ENCODE results near the gene EMID1. TPM values are rescaled to one million over a fixed set of nuclear protein-coding genes. Genes with fewer than 3 reads are reported as not detected.

EMID1 gene
- total and polyA plus RNA-seq, 2 donors from 2014 or later = 9.6 to 25.5 TPM

DNA sequence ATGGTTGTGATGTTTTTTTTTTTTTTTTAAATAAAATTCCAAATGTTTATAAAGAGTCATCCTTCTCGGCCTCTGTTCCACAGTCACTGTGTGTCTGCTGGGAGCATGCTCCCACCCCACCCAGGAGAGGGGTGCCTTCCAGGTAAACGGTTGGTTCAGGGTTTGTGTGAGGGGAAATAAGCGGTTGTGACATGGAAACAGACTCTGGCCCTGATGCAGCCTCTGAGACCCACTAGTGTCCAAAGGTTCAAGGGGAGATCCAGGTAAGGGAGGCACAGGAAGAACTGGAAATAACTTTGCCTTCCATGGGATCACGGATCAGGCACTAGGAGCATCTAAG, 94.7 kb downstream of the EMID1 start:
- Histone ChIP-seq H3K4me3 (ENCODE audit: low read length in 3 of 3) (no peak overlapping the region), H3K27ac (ENCODE audit: low read depth in 2 of 2, low read length in 2 of 2) (no peak overlapping the region), H3K4me1 (ENCODE audit: control insufficient read depth in 2 of 3, insufficient read depth in 2 of 3, low read depth in 1 of 3, low read length in 3 of 3) (peaks cover 0 to 12% (median 4%) of the 10 kb centered on the region in 3 donors), H3K27me3 (ENCODE audit: control insufficient read depth, insufficient read depth, low read length) (no peaks in the 10 kb centered on the region), H3K36me3 (ENCODE audit: control insufficient read depth in 2 of 3, insufficient read depth in 3 of 3, low read length in 3 of 3) (peaks cover 18 to 44% (median 41%) of the 10 kb centered on the region in 3 donors), H3K9me3 (ENCODE audit: control insufficient read depth in 2 of 3, insufficient read depth in 1 of 3, low read length in 3 of 3) (no peaks in the 10 kb centered on the region), H3K9ac (ENCODE audit: low read length in 3 of 3) (no peak overlapping the region)
- no peak for DNase-seq
- no peak for FAIRE-seq
- intact Hi-C loops (cut with DNase I) = no loop called here
- TF ChIP-seq, protein P1, sequence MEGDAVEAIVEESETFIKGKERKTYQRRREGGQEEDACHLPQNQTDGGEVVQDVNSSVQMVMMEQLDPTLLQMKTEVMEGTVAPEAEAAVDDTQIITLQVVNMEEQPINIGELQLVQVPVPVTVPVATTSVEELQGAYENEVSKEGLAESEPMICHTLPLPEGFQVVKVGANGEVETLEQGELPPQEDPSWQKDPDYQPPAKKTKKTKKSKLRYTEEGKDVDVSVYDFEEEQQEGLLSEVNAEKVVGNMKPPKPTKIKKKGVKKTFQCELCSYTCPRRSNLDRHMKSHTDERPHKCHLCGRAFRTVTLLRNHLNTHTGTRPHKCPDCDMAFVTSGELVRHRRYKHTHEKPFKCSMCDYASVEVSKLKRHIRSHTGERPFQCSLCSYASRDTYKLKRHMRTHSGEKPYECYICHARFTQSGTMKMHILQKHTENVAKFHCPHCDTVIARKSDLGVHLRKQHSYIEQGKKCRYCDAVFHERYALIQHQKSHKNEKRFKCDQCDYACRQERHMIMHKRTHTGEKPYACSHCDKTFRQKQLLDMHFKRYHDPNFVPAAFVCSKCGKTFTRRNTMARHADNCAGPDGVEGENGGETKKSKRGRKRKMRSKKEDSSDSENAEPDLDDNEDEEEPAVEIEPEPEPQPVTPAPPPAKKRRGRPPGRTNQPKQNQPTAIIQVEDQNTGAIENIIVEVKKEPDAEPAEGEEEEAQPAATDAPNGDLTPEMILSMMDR (IDR thresholded peaks at IDR 0.05; ENCODE audit: borderline replicate concordance, extremely low read depth, insufficient read depth) = no peak

DNA sequence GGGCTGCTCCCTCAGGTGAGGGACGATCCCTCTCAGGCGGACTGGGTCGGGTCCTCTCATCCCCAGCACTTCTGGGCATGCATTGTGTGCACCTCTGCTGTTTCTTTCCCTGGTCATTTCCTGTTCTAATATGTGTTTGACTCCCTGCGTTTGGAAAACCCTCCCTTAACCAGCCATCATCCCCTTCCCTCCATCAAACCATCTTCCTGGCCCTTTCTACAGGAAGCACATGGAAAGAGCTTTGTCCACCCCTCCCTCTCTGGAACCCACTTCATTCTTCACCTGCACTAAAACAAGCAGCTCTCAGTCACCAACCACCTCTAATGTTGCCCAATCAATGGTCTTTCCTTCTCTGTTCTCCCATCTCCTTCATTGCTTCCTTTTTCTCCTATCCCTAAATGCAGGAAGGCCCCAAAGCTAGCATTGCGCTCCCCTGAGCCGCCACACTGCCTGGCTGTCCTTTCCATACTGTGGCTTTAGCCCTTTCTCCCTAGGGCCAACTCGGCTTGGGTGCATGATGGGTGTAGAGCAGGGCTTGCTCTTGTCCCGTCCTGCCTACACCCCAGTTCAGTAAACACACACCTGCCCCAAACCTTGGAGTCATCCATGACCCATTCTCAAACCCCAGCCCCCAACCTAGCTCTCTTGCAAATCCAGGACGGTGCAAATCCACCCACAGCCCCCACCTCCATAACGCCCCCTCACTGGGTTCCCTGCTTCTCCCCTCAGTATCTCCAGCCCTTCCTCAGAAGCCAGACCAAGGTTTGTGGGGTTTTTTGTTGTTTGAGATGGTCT, 95.3 kb downstream of the EMID1 start:
- Histone ChIP-seq H3K27ac (ENCODE audit: low read depth in 2 of 2, low read length in 2 of 2) (no peak overlapping the region), H3K4me3 (ENCODE audit: low read length in 3 of 3) (no peak overlapping the region), H3K27me3 (ENCODE audit: control insufficient read depth, insufficient read depth, low read length) (no peaks in the 10 kb centered on the region), H3K4me1 (ENCODE audit: control insufficient read depth in 2 of 3, insufficient read depth in 2 of 3, low read depth in 1 of 3, low read length in 3 of 3) (peaks cover 0 to 14% (median 7%) of the 10 kb centered on the region in 3 donors), H3K9ac (ENCODE audit: low read length in 3 of 3) (no peak overlapping the region), H3K36me3 (ENCODE audit: control insufficient read depth in 2 of 3, insufficient read depth in 3 of 3, low read length in 3 of 3) (peaks cover 18 to 38% (median 35%) of the 10 kb centered on the region in 3 donors), H3K9me3 (ENCODE audit: control insufficient read depth in 2 of 3, insufficient read depth in 1 of 3, low read length in 3 of 3) (no peaks in the 10 kb centered on the region)
- FAIRE-seq (no peak), DNase-seq (no peak)
- intact Hi-C loops (cut with DNase I) = no loop called here
- TF ChIP-seq, protein P1 (IDR thresholded peaks at IDR 0.05; ENCODE audit: borderline replicate concordance, extremely low read depth, insufficient read depth) = no peak

DNA sequence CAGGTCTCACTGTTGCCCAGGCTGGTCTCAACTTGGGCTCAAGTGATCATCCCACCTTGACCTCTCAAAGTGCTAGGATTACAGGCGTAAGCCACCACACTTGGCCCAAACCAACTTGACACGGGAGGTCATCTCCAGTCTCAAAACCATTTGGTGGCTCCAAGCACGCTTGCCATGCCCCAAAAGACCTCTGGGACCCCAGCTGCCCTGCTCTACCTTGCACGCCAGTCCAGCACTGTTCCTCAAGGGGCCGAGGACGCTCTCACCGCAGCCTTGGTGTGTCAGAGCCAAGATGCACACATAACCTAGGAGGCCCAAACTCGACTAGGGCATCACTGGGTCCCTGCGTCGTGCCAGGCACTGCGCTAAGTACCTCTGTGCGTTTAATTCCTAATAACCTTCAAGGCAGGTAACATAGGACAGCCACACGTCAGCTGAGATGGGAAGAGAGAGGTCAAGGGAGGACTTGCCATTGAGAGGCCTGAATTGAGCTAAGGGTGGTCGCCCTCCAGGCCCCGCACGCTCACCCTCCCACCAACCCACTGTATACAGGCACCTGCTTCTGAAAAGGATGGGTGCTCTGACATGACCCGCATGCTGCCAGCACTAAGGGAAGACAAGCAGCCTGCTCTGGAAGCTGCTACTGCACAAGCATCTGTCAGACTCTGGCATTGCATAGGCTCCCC, 96.2 kb downstream of the EMID1 start:
- Histone ChIP-seq H3K27ac (ENCODE audit: low read depth in 2 of 2, low read length in 2 of 2) (no peak overlapping the region), H3K36me3 (ENCODE audit: control insufficient read depth in 2 of 3, insufficient read depth in 3 of 3, low read length in 3 of 3) (peaks cover 14 to 30% (median 28%) of the 10 kb centered on the region in 3 donors), H3K4me1 (ENCODE audit: control insufficient read depth in 2 of 3, insufficient read depth in 2 of 3, low read depth in 1 of 3, low read length in 3 of 3) (peaks cover 0 to 14% (median 7%) of the 10 kb centered on the region in 3 donors), H3K4me3 (ENCODE audit: low read length in 3 of 3) (no peak overlapping the region), H3K27me3 (ENCODE audit: control insufficient read depth, insufficient read depth, low read length) (no peaks in the 10 kb centered on the region), H3K9me3 (ENCODE audit: control insufficient read depth in 2 of 3, insufficient read depth in 1 of 3, low read length in 3 of 3) (no peaks in the 10 kb centered on the region), H3K9ac (ENCODE audit: low read length in 3 of 3) (no peak overlapping the region)
- TF ChIP-seq, protein P1 (IDR thresholded peaks at IDR 0.05; ENCODE audit: borderline replicate concordance, extremely low read depth, insufficient read depth) = no peak
- FAIRE-seq (no peak), DNase-seq (no peak)
- intact Hi-C loops (cut with DNase I) = no loop called here

Data from kidney (tissue), 14 donors.